MM.1S (cell line): ENCODE data around the gene GAST.

Source experiments
- DNase-seq: peaks from one replicate; pipeline ENCODE4 v3.0.0-alpha.2; 2015
- H2AFZ ChIP-seq: fragments of 300-600 bp; sonication (generic); 2 replicates; pipeline ENCODE4 v1.6.0; 2016; ENCODE audit warnings: antibody characterized with exemption, low read length
- H3F3A ChIP-seq: fragments of 300-600 bp; sonication (generic); 2 replicates; pipeline ENCODE4 v1.6.1; 2016; ENCODE audit warnings: mild to moderate bottlenecking, antibody characterized with exemption, low read length, moderate library complexity, mixed read lengths; ENCODE audit not compliant: insufficient read depth
- H3K27ac ChIP-seq: fragments of 300-600 bp; sonication (generic); 2 replicates; pipeline ENCODE4 v1.5.1; 2016; ENCODE audit warnings: mild to moderate bottlenecking, low read length
- H3K27me3 ChIP-seq: fragments of 300-600 bp; sonication (generic); replicated peaks from 2 replicates; pipeline ENCODE4 v1.6.0; 2016; ENCODE audit warnings: low read length; ENCODE audit not compliant: insufficient read depth
- H3K36me3 ChIP-seq: fragments of 300-600 bp; sonication (generic); replicated peaks from 2 replicates; pipeline ENCODE4 v1.6.1; 2016; ENCODE audit warnings: mild to moderate bottlenecking, low read length, mixed read lengths; ENCODE audit not compliant: insufficient read depth
- H3K4me1 ChIP-seq: fragments of 300-600 bp; sonication (generic); 2 replicates; pipeline ENCODE4 v1.6.1; 2016; ENCODE audit warnings: low read length, mixed read lengths
- H3K4me2 ChIP-seq: fragments of 300-600 bp; sonication (generic); 2 replicates; pipeline ENCODE4 v1.6.0; 2016; ENCODE audit warnings: low read depth, low read length
- H3K4me3 ChIP-seq: fragments of 300-600 bp; sonication (generic); 2 replicates; pipeline ENCODE4 v1.5.1; 2016; ENCODE audit warnings: low read length, mixed read lengths
- H3K79me2 ChIP-seq: fragments of 300-600 bp; sonication (generic); 2 replicates; pipeline ENCODE4 v1.6.1; 2016; ENCODE audit warnings: mixed run types, low read length, mixed read lengths
- H3K9ac ChIP-seq: fragments of 300-600 bp; sonication (generic); 2 replicates; pipeline ENCODE4 v1.6.1; 2016; ENCODE audit warnings: low read length, mixed read lengths
- H3K9me2 ChIP-seq: fragments of 300-600 bp; sonication (generic); replicated peaks from 2 replicates; pipeline ENCODE4 v1.6.1; 2016; ENCODE audit warnings: mild to moderate bottlenecking, low read length, mixed read lengths; ENCODE audit not compliant: insufficient read depth
- H3K9me3 ChIP-seq: fragments of 300-600 bp; sonication (generic); replicated peaks from 2 replicates; pipeline ENCODE4 v1.6.1; 2016; ENCODE audit warnings: mild to moderate bottlenecking, low read length, mixed read lengths; ENCODE audit not compliant: insufficient read depth
- H4K20me1 ChIP-seq: fragments of 300-600 bp; sonication (generic); 2 replicates; pipeline ENCODE4 v1.6.1; 2016; ENCODE audit warnings: mild to moderate bottlenecking, low read length, moderate library complexity, mixed read lengths; ENCODE audit not compliant: insufficient read depth
- CTCF ChIP-seq: fragments of 300-600 bp; sonication (generic); IDR thresholded peaks from 2 replicates; pipeline ENCODE4 v1.5.1; 2016; ENCODE audit warnings: antibody characterized with exemption, low read length, mixed read lengths
- EZH2 ChIP-seq: fragments of 300-600 bp; sonication (generic); optimal IDR thresholded peaks from 2 replicates; pipeline ENCODE3; 2017; ENCODE audit warnings: low read depth, mild to moderate bottlenecking, antibody characterized with exemption, low read length, mixed read lengths
- EZH2phosphoT487 ChIP-seq: fragments of 300-600 bp; sonication (generic); IDR thresholded peaks from 2 replicates; pipeline ENCODE4 v1.6.1; 2018; ENCODE audit warnings: antibody characterized with exemption, low read length

The GAST gene

GRCh38 chr17:41711669-41712400, at the start of gene GAST:
Gene GAST, plus strand, starts transcription at chr17:41712331. Its CDS starts 3,106 bp downstream, at chr17:41715437.
- H3K4me2 ChIP-seq, result no peak within 1 kb of the TSS
- no peaks in the 10 kb centered on the region for H3F3A ChIP-seq
- no peaks in the 10 kb centered on the region for H3K9me2 ChIP-seq
- H2AFZ ChIP-seq, result no peak within 1 kb of the TSS
- DNase-seq, result no peak
- H3K36me3 ChIP-seq, result no peaks in the 10 kb centered on the region
- no peak within 1 kb of the TSS for H3K27ac ChIP-seq
- H3K9me3 ChIP-seq, result no peaks in the 10 kb centered on the region
- H3K4me1 ChIP-seq, result no peaks in the 10 kb centered on the region
- no peak within 1 kb of the TSS for H3K4me3 ChIP-seq
- H3K27me3 ChIP-seq, result no peaks in the 10 kb centered on the region
- TF ChIP-seq EZH2phosphoT487, result no peak
- TF ChIP-seq EZH2, result no peak
- TF ChIP-seq CTCF, result no peak
- H3K79me2 ChIP-seq, result no peaks in the 10 kb centered on the region
- no peak within 1 kb of the TSS for H3K9ac ChIP-seq
- no peaks in the 10 kb centered on the region for H4K20me1 ChIP-seq

GRCh38 chr17:41663451-41664171, 48.5 kb upstream of the GAST start:
- H3K79me2 ChIP-seq, result no peaks in the 10 kb centered on the region
- H3K27me3 ChIP-seq, result no peaks in the 10 kb centered on the region
- no peak for TF ChIP-seq EZH2
- no peaks in the 10 kb centered on the region for H3K36me3 ChIP-seq
- H2AFZ ChIP-seq, result no peak overlapping the region
- DNase-seq, result no peak
- no peaks in the 10 kb centered on the region for H3K9me3 ChIP-seq
- no peaks in the 10 kb centered on the region for H4K20me1 ChIP-seq
- H3K4me2 ChIP-seq, result no peak overlapping the region
- H3K9me2 ChIP-seq, result no peaks in the 10 kb centered on the region
- H3K4me3 ChIP-seq, result no peak overlapping the region
- no peak overlapping the region for H3K27ac ChIP-seq
- H3K9ac ChIP-seq, result no peak overlapping the region
- peaks cover 10% of the 10 kb centered on the region for H3K4me1 ChIP-seq
- H3F3A ChIP-seq, result peaks cover 32% of the 10 kb centered on the region

GRCh38 chr17:41664172-41664457, 48.0 kb upstream of the GAST start:
- Histone ChIP-seq H3K36me3 (no peaks in the 10 kb centered on the region), H3K27me3 (no peaks in the 10 kb centered on the region), H3K4me3 (no peak overlapping the region), H3K9me2 (no peaks in the 10 kb centered on the region), H3K4me1 (peaks cover 10% of the 10 kb centered on the region), H2AFZ (no peak overlapping the region), H3K4me2 (no peak overlapping the region), H3K9ac (no peak overlapping the region), H3F3A (peaks cover 32% of the 10 kb centered on the region), H4K20me1 (no peaks in the 10 kb centered on the region), H3K27ac (no peak overlapping the region), H3K79me2 (no peaks in the 10 kb centered on the region), H3K9me3 (no peaks in the 10 kb centered on the region)
- TF ChIP-seq CTCF (no peak), EZH2 (no peak), EZH2phosphoT487 (no peak)
- no peak for DNase-seq
